Heart right ventricle (tissue), 16 donors: ENCODE measurements around the gene CSH1. TPM values are rescaled to one million over a fixed set of nuclear protein-coding genes. Genes with fewer than 3 reads are reported as not detected.

Source experiments
- ATAC-seq, 8 donors: fragments of 200-7000 bp; cut with Tn5 transposase; one replicate each; pipeline ENCODE4 v1.9.1; 2020; ENCODE audit warnings: mild to moderate bottlenecking in 8 of 8, moderate library complexity in 8 of 8, moderate number of reproducible peaks in 1 of 8
- DNase-seq, 2 donors: peaks; one replicate each; pipeline ENCODE4 v3.0.0-alpha.2; 2020
- H3K27ac ChIP-seq, 10 donors: fragments of 200-600 bp; sonication (generic) in 2 of 10; one replicate each; pipeline versions ENCODE4 v1.5.0 to v1.8.0; 2020 to 2022; ENCODE audit warnings: mild to moderate bottlenecking in 3 of 10
- H3K27me3 ChIP-seq, 7 donors: fragments of 200-600 bp; one replicate each; pipeline ENCODE4 v1.8.0; 2021 to 2022; ENCODE audit warnings: mild to moderate bottlenecking in 2 of 7
- H3K36me3 ChIP-seq, 9 donors: fragments of 200-600 bp; sonication (generic) in 1 of 9; one replicate each; pipeline versions ENCODE4 v1.5.0 to v1.8.0; 2020 to 2022; ENCODE audit warnings: mild to moderate bottlenecking in 2 of 9
- H3K4me1 ChIP-seq, 9 donors: fragments of 200-600 bp; sonication (generic) in 1 of 9; one replicate each; pipeline versions ENCODE4 v1.5.0 to v1.8.0; 2020 to 2022; ENCODE audit warnings: mild to moderate bottlenecking in 4 of 9
- H3K4me3 ChIP-seq, 10 donors: fragments of 200-600 bp; sonication (generic) in 2 of 10; one replicate each; pipeline versions ENCODE4 v1.5.0 to v1.8.0; 2020 to 2022; ENCODE audit warnings: mild to moderate bottlenecking in 7 of 10, moderate library complexity in 2 of 10
- H3K9me3 ChIP-seq, 11 donors: fragments of 200-600 bp in 10 of 11; sonication (generic) in 2 of 11; one replicate each; pipeline versions ENCODE4 v1.5.0 to v1.8.0; 2013 to 2022; ENCODE audit warnings: mild to moderate bottlenecking in 2 of 11, control low read depth in 1 of 11, moderate library complexity in 1 of 11
- WGBS, 2 donors: extraction: QIAGEN DNeasy Blood & Tissue Kit; methylation state at CpG; one replicate each; pipeline ENCODE4 v1.1.7; 2013; ENCODE audit warnings: inconsistent platforms in 1 of 2; 5-methylcytosine and 5-hydroxymethylcytosine counted together
- intact Hi-C, 10 donors: fragments of 100-400 bp; cut with DNase I; formaldehyde crosslinking; loops; one replicate each; pipeline versions ENCODE4 v1.11.1 to v1.14.2; 2022
- polyA plus RNA-seq, 2 donors: library from polyadenylated mRNA; stranded (reverse); fragments of 200-250 nt; gene quantifications; one replicate each; pipeline ENCODE4 v1.2.3, GENCODE V29; 2013
- total RNA-seq, 10 donors: library from RNA; stranded (reverse); fragmentation: NEBNext Ultra II Directional in 3 of 10; extraction: Animal tissue kit (Norgen Biotek cat#: 25700) in 3 of 10; gene quantifications; one replicate each; pipeline versions ENCODE4 v1.2.1 to v1.2.4, GENCODE V29; 2021 to 2023
- TF ChIP-seq, protein P1 (sequence below), 9 donors: fragments of 200-600 bp; sonication (generic) in 2 of 9; IDR thresholded peaks; one replicate each; pipeline versions ENCODE4 v1.5.0 to v1.8.0; 2021 to 2022; ENCODE audit warnings: antibody characterized with exemption in 9 of 9, mild to moderate bottlenecking in 5 of 9, moderate library complexity in 1 of 9
- donor health status: Arrhythmogenic right ventricular cardiomyopathy.
- donor health status: ischemic (EF 13 %, LVEDD 7.1; RV severe dilation, severe dysfunction).
- donor health status: healthy with polysubstance abuse.
- donor health status: DM: no; HTN: yes; CAD: no.
- donor health status: DM: no; HTN: no; CAD: no.
- donor health status: ischemic (EF 25% LVEDD 6.9; RV normal size, moderate dysfunction).
- donor health status: ischemic (EF 25% LVEDD 5.7; RV mildly dilated, moderate dysfunction).
- donor health status: healthy.
- donor health status: DM: yes; HTN: yes; CAD: no.
- donor health status: Ischemic cardiomyopathy.
- donor health status: ischemic (EF 35%, LVEDD 5.7; RV mildly dilated, moderate dysfunction).
- donor health status: nonischemic (EF 11% LVEDD 7.7; RV severe dilation, severe dysfunction).
- donor health status: DM: yes; HTN: yes; CAD: no.
- donor health status: PGD.
- donor health status: ischemic (EF 29% LVEDD 5.4; RV normal size, mild dysfunction).
- donor health status: nonischemic (EF 23%, LVEDD 6.1; RV moderate dilation, normal function).

The CSH1 gene
- total and polyA plus RNA-seq, 12 donors = not detected

DNA sequence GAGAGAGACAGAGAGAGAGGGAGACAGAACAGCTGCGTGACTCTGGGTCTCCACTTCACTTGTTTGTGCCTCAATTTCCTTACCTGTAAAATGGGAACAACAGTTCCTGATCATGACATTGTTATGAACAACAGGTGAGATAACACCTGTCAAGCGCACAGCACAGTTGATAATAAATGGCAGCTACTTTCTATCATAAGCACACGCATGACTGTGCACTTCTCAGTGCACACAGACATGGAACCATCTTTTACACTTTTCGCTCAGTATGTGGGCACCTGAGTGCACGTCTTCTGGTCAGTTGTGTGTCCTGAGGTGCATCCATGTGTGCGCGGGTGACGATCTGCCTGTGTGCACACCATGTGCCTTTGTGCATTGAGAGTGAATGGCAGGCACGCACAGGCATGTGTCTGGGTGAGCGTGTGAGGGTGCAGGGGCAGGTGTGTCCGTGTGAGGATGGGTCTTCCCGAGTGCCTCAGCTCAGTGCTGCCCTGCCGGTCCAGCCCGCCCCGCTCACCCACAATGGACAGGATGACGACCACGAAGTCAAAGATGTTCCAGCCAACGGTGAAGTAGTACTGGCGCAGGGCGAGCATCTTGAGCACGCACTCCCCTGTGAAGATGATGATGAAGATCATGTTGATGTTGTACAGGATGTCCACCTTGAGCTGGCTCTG is 46.1 kb upstream of the CSH1 start:
- H3K4me1 ChIP-seq = peaks cover 0 to 12% (median 5%) of the 10 kb centered on the region in 9 donors
- no peak for DNase-seq
- 94 to 96% methylated on average over 21 of the region's 21 CpGs for WGBS, 2 donors
- H3K36me3 ChIP-seq = no peaks in the 10 kb centered on the region
- no peak overlapping the region for H3K27ac ChIP-seq
- H3K9me3 ChIP-seq = no peaks in the 10 kb centered on the region
- H3K27me3 ChIP-seq = no peaks in the 10 kb centered on the region
- intact Hi-C loops = no loop called here
- ATAC-seq = no peak
- TF ChIP-seq, protein P1, sequence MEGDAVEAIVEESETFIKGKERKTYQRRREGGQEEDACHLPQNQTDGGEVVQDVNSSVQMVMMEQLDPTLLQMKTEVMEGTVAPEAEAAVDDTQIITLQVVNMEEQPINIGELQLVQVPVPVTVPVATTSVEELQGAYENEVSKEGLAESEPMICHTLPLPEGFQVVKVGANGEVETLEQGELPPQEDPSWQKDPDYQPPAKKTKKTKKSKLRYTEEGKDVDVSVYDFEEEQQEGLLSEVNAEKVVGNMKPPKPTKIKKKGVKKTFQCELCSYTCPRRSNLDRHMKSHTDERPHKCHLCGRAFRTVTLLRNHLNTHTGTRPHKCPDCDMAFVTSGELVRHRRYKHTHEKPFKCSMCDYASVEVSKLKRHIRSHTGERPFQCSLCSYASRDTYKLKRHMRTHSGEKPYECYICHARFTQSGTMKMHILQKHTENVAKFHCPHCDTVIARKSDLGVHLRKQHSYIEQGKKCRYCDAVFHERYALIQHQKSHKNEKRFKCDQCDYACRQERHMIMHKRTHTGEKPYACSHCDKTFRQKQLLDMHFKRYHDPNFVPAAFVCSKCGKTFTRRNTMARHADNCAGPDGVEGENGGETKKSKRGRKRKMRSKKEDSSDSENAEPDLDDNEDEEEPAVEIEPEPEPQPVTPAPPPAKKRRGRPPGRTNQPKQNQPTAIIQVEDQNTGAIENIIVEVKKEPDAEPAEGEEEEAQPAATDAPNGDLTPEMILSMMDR (IDR thresholded peaks at IDR 0.05) = no peak
- no peak overlapping the region for H3K4me3 ChIP-seq

DNA sequence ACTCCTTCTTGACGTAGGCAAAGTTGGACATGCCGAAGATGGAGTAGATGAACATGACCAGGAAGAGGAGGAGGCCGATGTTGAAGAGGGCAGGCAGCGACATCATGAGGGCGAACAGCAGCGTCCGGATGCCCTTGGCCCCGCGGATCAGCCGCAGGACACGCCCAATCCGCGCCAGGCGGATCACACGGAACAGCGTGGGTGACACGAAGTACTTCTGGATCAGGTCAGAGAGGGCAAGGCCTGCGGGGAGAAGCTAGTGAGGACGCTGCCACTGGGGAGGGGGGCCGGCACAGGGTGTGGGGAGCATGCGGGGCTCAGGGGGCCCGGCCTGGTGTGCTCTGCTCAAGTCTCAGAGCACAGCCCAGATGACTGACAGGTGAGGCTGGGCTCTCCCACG is 45.4 kb upstream of the CSH1 start:
- DNase-seq (no peak), ATAC-seq (no peak)
- TF ChIP-seq, protein P1 (IDR thresholded peaks at IDR 0.05) = no peak
- intact Hi-C loops = no loop called here
- no peaks in the 10 kb centered on the region for H3K27me3 ChIP-seq
- H3K9me3 ChIP-seq = no peaks in the 10 kb centered on the region
- peaks cover 0 to 9% (median 4%) of the 10 kb centered on the region in 9 donors for H3K4me1 ChIP-seq
- H3K36me3 ChIP-seq = no peaks in the 10 kb centered on the region
- 91 to 93% methylated on average over 23 of the region's 23 CpGs for WGBS, 2 donors
- no peak overlapping the region for H3K4me3 ChIP-seq
- H3K27ac ChIP-seq = no peak overlapping the region

DNA sequence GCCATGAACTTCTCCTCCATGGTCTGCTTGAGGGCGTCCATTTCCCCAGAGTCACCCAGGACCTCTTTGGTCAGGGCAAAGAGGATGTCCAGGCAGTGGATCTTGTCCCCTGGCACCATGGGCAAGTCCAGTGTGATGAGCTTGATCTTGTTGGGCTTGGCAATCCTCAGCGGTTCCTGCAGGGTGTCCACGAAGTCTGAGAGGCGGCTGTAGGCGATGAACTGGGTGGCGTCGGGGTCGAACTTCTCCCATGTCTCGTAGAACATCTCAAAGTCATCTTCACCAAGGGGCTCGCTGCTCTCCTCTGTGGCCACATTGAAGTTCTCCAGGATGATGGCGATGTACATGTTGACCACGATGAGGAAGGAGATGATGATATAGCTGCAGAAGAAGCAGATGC is 44.8 kb upstream of the CSH1 start:
- intact Hi-C loops = no loop called here
- DNase-seq = no peak
- 97% methylated on average over 12 of the region's 12 CpGs for WGBS, 2 donors

DNA sequence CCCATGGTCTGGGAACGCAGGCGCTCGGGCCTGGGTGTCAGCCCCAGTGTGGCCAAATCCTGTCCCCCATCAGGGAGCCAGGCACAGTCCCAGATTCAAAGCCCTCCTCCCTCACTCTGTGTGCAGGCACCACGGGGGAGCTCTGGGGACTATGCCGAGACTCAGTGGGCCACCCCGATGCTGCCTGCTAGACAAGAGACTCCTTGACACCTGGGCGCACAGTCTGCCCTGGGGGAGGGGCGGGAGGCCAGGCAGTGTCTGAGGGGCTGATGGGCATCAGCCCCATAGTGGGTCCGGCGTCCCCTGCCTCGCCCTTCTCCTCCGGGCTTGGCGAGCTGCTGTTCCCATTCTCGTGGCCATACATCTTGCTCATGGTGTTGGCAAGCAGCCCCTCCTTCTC is 44.2 kb upstream of the CSH1 start:
- ATAC-seq = no peak

More for the DNA sequence above, 44.8 kb upstream of the CSH1 start:
- Histone ChIP-seq H3K27me3 (no peaks in the 10 kb centered on the region), H3K27ac (no peak overlapping the region), H3K9me3 (no peaks in the 10 kb centered on the region), H3K4me1 (peaks cover 0 to 5% (median 0%) of the 10 kb centered on the region in 9 donors), H3K4me3 (no peak overlapping the region), H3K36me3 (no peaks in the 10 kb centered on the region)
- TF ChIP-seq, protein P1 (IDR thresholded peaks at IDR 0.05) = no peak
- ATAC-seq = no peak

More for the DNA sequence above, 44.2 kb upstream of the CSH1 start:
- 93 to 96% methylated on average over 14 of the region's 14 CpGs for WGBS, 2 donors
- Histone ChIP-seq H3K9me3 (no peaks in the 10 kb centered on the region), H3K27me3 (no peaks in the 10 kb centered on the region), H3K27ac (no peak overlapping the region), H3K4me3 (no peak overlapping the region), H3K4me1 (peaks cover 0 to 5% (median 0%) of the 10 kb centered on the region in 9 donors), H3K36me3 (no peaks in the 10 kb centered on the region)
- intact Hi-C loops = no loop called here
- TF ChIP-seq, protein P1 (IDR thresholded peaks at IDR 0.05) = no peak
- no peak for DNase-seq
